Middle frontal gyrus (tissue), 1 donor: ENCODE results near the gene ZNF486.
"Not testable (repeated sequence)": the region's sequence is repeated elsewhere in the genome, so short reads cannot be mapped to it uniquely, and the experiment has no call there.

Source experiments
- DNase-seq: peaks from one replicate; pipeline ENCODE4 v3.0.0-alpha.2; 2015; ENCODE audit warnings: low spot score; ENCODE audit errors: extremely low spot score

ZNF486 gene

DNA sequence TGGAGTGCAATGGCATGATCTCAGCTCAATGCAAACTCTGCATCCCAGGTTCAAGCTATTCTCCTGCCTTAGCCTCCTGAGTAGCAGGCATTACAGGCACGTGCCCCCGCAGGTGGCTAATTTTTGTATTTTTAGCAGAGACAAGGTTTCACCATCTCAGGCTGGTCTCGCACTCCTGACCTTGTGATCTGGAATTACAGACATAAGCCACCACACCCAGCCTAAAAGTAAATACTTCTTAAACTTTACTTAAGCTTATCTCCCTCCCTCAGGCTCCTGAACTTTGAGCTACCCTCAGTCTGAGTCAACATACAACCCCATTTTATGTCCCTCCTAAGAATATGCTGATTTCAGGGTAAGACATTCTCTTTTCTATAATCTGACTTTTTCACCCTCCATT, 66.1 kb downstream of the ZNF486 start:
- no peak for DNase-seq

GRCh38 chr19:20235156-20235555, 68.1 kb downstream of the ZNF486 start:
- DNase-seq, result no peak

DNA sequence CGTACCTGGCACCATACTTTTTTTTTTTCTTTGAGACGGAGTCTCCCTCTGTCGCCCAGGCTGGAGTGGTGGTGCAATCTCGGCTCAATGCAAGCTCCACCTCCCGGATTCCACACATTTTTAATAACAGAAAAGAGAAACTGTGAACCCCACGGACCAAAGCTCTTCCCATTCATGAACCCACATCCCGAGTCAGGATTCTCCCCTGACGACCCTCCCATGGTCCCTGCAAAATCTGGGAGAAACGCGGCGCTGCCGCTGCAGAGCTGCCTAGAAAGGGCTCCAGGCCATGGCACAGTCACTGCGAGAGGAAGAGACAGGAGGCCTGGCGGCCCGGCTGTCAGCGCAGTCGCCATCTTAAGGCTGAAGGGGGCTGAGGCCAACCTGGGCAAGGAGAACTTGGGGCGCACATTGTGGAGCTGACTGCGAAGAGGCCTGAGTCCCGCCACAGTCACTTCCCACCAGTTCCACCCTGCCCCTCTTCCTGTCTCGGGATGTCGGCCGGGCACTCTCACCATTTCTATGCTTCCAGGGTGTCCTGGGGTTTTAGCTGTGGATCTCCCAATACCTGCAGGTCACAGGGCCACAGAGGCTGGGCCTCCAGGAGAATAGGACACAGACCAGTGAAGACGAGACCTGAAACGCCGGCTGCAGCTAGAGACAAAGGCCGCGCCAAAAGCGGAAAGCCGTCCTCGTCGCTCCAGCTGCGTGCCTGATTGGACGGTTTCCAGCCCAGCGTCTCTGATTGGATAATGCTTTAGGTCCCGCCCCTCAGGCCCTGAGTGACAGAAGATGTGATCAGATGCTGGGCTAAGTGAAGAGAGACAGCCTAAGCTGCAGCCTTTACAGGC, 71.0 kb downstream of the ZNF486 start:
- DNase-seq, result peak; percentile 86

GRCh38 chr19:20243629-20244028, 76.6 kb downstream of the ZNF486 start:
- DNase-seq, result no peak

DNA sequence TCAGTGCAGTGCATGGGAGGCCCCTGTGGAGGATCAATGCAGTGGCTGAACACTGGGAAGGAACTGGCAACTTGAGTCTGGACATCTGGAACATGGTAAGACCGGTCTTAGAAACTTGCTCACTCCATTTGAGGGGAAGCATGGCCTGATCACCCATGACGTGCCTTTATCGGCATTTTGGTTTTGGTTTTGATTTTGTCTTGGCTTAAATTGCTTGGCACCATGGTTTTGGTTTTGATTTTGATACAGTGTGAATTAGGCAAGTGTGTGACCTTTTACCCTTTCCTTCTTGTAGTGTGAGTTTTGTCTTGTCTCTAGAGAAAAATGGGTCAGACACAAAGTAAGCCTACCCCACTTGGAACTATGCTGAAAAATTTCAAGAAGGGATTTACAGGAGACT, 77.3 kb downstream of the ZNF486 start:
- no peak for DNase-seq

DNA sequence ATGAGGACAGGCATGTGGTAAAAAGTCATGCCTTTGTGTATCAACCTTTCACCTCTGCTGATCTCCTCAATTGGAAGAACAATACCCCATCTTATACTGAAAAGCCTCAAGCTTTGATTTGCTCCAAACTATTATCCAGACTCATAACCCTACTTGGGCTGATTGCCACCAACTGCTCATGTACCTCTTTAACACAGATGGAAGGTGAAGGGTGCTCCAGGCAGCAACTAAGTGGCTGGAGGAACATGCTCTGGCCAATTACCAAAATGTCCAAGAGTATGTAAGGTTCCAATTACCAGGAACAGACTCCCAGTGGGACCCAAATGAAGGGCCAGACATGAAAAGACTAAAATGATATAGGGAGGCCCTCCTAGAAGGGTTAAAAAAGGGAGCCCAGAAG, 78.3 kb downstream of the ZNF486 start:
- no peak for DNase-seq

DNA sequence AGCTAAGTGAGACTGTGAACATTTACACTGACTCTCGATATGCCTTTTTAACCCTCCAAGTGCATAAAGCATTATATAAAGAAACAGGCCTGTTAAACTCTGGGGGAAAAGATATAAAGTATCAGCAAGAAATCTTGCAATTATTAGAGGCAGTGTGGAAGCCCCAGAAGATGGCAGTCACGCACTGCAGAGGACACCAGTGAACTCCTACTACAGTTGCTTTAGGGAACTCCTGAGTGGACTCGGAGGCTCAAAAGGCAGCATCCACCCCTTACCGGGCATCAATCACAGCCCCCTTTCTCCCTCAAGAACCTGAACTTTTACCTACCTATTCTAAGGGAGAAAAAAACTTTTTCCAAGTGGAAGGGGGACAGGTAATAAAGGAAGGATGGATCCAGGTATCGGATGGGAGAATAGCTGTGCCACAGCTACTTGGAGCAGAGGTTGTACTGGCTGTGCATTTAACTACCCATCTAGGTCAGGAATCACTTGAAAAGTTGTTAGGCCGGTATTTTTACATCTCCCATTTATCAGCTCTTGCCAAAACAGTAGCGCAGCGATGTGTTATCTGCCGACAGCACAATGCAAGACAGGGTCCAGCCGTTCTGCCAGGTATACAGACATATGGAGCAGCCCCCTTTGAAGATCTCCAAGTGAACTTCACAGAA, 80.1 kb downstream of the ZNF486 start:
- DNase-seq, result no peak

GRCh38 chr19:20248258-20248657, 81.2 kb downstream of the ZNF486 start:
- DNase-seq, result not testable (repeated sequence)
